Suprapubic skin (tissue), 4 donors: ENCODE data around the gene ATXN1. TPM values are rescaled to one million over a fixed set of nuclear protein-coding genes. Genes with fewer than 3 reads are reported as not detected.

Experiments
- DNase-seq, 2 donors: peaks; one replicate each; pipeline ENCODE4 v3.0.0-alpha.2; 2019; ENCODE audit warnings: low spot score in 2 of 2
- H3K27ac ChIP-seq: fragments of 200-600 bp; sonication (generic); one replicate; pipeline ENCODE4 v1.5.1; 2019
- H3K27me3 ChIP-seq: fragments of 200-600 bp; sonication (generic); one replicate; pipeline ENCODE4 v1.5.1; 2019
- H3K36me3 ChIP-seq: fragments of 200-600 bp; sonication (generic); one replicate; pipeline ENCODE4 v1.5.1; 2019
- H3K4me1 ChIP-seq: fragments of 200-600 bp; sonication (generic); one replicate; pipeline ENCODE4 v1.5.1; 2019
- H3K4me3 ChIP-seq: fragments of 200-600 bp; sonication (generic); one replicate; pipeline ENCODE4 v1.5.1; 2019; ENCODE audit warnings: mild to moderate bottlenecking
- H3K9me3 ChIP-seq: fragments of 200-600 bp; sonication (generic); one replicate; pipeline ENCODE4 v1.5.1; 2019
- EP300 ChIP-seq: sonication (generic); formaldehyde crosslinking; IDR thresholded peaks from one replicate; pipeline ENCODE4 v1.6.1; 2017; ENCODE audit warnings: antibody characterized with exemption
- POLR2A ChIP-seq, 2 donors: fragments of 450-650 bp; IDR thresholded peaks; one replicate each; pipeline ENCODE4 v1.6.1; 2017; ENCODE audit warnings: antibody characterized with exemption in 2 of 2, mild to moderate bottlenecking in 2 of 2, moderate library complexity in 2 of 2
- POLR2AphosphoS5 ChIP-seq, 3 donors: sonication (generic); formaldehyde crosslinking; IDR thresholded peaks; one replicate each; pipeline ENCODE4 v1.6.1; 2017; ENCODE audit warnings: antibody characterized with exemption in 3 of 3
- WGBS: methylation state at CpG from one replicate; pipeline ENCODE4 v1.1.5; 2018; 5-methylcytosine and 5-hydroxymethylcytosine counted together
- total RNA-seq, 4 donors: library from RNA; depleted of rRNA; stranded (reverse); fragments of >200 nt; gene quantifications; one replicate each; pipeline ENCODE4 v1.1.0, GENCODE V29; 2016
- TF ChIP-seq, protein P1 (sequence below), 2 donors: fragments of 200-600 bp in 1 of 2; fragments of 450-650 bp in 1 of 2; sonication (generic) in 1 of 2; IDR thresholded peaks; one replicate each; pipeline ENCODE4 v1.5.1; 2016 to 2019; ENCODE audit warnings: antibody characterized with exemption in 2 of 2, mild to moderate bottlenecking in 1 of 2, moderate library complexity in 1 of 2

Gene ATXN1
- total RNA-seq, 4 donors from 2014 or later, result 32.8 to 95.4 (median 42.4) TPM

DNA sequence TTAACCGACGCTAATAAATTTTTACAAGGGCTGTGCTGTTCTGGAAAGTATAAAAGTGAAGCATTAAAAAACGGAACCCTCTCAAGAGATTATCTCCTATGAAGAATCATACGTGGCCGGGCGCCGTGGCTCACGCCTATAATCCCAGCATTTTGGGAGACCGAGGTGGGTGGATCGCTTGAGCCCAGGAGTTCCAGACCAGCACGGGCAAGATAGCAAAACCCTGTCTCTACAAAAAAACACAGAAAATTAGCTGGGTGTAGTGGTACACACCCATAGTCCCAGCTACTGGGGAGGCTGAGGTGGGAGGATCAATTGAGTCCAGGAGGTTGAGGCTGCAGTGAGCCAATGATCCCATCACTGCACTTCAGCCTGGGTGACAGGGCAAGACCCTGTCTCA is 439.4 kb downstream of the ATXN1 start:
- 93% methylated on average over 11 of the region's 11 CpGs for WGBS

DNA sequence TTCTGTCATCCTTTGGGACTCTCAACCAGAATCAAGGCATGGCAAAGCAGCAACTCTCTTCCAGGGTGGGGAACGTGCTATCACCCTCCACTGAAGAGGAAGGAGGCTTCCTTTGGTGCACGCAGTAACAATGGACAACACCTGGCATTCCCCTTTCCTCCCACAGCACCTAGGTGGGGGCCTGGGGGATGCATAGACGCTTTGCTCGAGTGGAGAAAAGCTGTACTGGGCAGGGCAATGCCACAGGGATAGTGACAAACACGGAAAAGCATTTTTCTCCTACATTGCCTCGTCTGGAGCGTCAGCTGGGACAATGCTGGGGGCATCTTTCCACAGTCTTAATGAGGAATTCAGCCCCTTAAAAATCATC is 439.9 kb downstream of the ATXN1 start:
- WGBS, result 85% methylated on average over 7 of the region's 7 CpGs
- Histone ChIP-seq H3K4me3 (no peak overlapping the region), H3K4me1 (peaks cover 52% of the 10 kb centered on the region), H3K27ac (peak overlapping the region; percentile 94), H3K36me3 (peaks cover 6% of the 10 kb centered on the region), H3K27me3 (no peaks in the 10 kb centered on the region), H3K9me3 (no peaks in the 10 kb centered on the region)
- TF ChIP-seq EP300, result no peak
- TF ChIP-seq, protein P1, sequence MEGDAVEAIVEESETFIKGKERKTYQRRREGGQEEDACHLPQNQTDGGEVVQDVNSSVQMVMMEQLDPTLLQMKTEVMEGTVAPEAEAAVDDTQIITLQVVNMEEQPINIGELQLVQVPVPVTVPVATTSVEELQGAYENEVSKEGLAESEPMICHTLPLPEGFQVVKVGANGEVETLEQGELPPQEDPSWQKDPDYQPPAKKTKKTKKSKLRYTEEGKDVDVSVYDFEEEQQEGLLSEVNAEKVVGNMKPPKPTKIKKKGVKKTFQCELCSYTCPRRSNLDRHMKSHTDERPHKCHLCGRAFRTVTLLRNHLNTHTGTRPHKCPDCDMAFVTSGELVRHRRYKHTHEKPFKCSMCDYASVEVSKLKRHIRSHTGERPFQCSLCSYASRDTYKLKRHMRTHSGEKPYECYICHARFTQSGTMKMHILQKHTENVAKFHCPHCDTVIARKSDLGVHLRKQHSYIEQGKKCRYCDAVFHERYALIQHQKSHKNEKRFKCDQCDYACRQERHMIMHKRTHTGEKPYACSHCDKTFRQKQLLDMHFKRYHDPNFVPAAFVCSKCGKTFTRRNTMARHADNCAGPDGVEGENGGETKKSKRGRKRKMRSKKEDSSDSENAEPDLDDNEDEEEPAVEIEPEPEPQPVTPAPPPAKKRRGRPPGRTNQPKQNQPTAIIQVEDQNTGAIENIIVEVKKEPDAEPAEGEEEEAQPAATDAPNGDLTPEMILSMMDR (IDR thresholded peaks at IDR 0.05), result no peak
- TF ChIP-seq POLR2AphosphoS5 (IDR thresholded peaks at IDR 0.05), result no peak
- no peak for TF ChIP-seq POLR2A (IDR thresholded peaks at IDR 0.05)
- DNase-seq, result no peak

More for the DNA sequence above, 439.4 kb downstream of the ATXN1 start:
- H3K27me3 ChIP-seq, result no peaks in the 10 kb centered on the region
- H3K9me3 ChIP-seq, result no peaks in the 10 kb centered on the region
- no peak overlapping the region for H3K27ac ChIP-seq
- H3K4me1 ChIP-seq, result peaks cover 52% of the 10 kb centered on the region
- H3K36me3 ChIP-seq, result peaks cover 11% of the 10 kb centered on the region
- no peak for DNase-seq
- TF ChIP-seq POLR2AphosphoS5 (IDR thresholded peaks at IDR 0.05) (no peak), EP300 (no peak), POLR2A (IDR thresholded peaks at IDR 0.05) (no peak)
- TF ChIP-seq, protein P1 (IDR thresholded peaks at IDR 0.05), result no peak
- H3K4me3 ChIP-seq, result no peak overlapping the region

DNA sequence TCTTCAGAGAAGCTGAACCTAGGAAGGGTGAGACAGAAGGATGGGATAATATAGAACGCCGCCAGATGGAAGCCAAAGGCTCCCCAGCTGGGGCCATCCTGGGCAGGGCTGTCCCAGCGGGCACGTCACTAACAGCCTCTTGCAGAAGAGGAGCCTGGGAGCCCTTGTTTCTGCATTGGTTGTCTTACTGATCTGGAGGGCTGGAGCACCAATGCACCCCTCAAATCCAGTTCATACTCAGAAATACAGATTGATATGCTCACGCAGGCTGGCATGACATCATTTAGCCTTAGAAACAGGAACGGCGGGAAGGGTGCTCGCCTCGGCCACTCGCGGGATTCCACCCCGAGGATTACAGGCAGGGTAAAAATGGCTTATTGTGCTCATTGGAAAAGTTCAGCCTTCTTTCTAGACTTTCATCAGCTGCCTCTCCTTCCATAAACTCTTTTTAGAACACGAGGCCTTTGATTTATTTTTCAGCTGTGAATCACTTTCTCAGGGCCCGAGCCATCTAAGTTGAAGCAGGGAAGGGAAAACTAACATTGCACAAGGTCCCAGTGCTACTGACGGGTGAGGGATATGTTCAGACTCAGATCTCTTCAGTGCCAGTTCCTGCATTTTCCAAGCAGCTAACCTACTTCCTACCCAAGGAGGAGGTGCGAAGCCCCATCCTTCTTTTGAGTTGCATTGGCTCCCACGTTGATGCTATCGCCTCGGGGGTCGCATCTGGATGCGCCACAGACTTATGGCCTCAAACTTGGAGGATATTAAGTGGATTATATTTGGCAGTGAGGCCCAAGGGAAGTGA is 440.5 kb downstream of the ATXN1 start:
- peaks cover 52% of the 10 kb centered on the region for H3K4me1 ChIP-seq
- peak overlapping the region; percentile 94 for H3K27ac ChIP-seq
- TF ChIP-seq POLR2A (IDR thresholded peaks at IDR 0.05), result no peak
- TF ChIP-seq, protein P1 (IDR thresholded peaks at IDR 0.05), result no peak
- TF ChIP-seq EP300, result no peak
- TF ChIP-seq POLR2AphosphoS5 (IDR thresholded peaks at IDR 0.05), result peak in 1 of 3 donors; percentile 28
- H3K36me3 ChIP-seq, result peaks cover 2% of the 10 kb centered on the region
- no peaks in the 10 kb centered on the region for H3K27me3 ChIP-seq
- WGBS, result 43% methylated on average over 20 of the region's 21 CpGs
- no peak for DNase-seq
- peak overlapping the region; percentile 34 for H3K4me3 ChIP-seq
- H3K9me3 ChIP-seq, result no peaks in the 10 kb centered on the region

DNA sequence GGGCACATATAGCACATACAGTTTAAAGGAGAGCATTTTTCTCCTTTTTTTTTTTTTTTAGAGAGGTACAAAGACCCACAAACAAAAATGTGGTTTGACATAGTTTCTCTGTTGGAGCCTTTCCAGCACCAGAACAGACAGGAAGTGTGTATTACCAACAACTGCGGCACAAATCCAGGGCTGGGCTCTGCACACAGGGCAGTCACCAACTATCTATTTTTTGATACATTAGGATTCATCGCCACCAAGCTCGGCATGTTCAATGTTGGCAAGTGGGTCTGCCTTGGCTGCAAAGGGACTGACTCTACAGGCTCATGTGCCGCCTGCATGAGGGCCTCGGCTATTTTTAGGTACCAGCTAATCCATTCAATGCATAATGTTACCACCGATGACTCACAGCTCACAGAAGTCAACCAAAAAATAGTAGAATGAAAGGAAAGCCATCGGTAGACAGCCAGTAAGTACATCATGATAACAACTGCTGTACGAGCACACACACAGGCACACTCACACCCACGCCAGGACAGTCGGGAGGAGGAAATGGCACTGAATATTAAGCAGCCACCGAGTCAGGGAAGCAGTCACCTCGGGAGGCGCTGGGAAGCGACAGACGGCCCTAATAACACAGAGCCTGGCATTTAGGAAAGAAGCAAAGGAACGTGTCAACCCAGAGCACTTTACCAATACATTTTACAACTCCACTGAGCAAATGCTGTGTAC is 441.3 kb downstream of the ATXN1 start:
- 6% methylated on average over 16 of the region's 16 CpGs for WGBS
- H3K36me3 ChIP-seq, result no peaks in the 10 kb centered on the region
- peaks cover 52% of the 10 kb centered on the region for H3K4me1 ChIP-seq
- TF ChIP-seq EP300, result no peak
- TF ChIP-seq POLR2AphosphoS5 (IDR thresholded peaks at IDR 0.05), result peak in 2 of 3 donors; percentile 58 to 74
- peak overlapping the region; percentile 94 for H3K27ac ChIP-seq
- peak overlapping the region; percentile 34 for H3K4me3 ChIP-seq
- no peaks in the 10 kb centered on the region for H3K9me3 ChIP-seq
- peak in 1 of 2 donors; percentile 82 for DNase-seq
- no peaks in the 10 kb centered on the region for H3K27me3 ChIP-seq

DNA sequence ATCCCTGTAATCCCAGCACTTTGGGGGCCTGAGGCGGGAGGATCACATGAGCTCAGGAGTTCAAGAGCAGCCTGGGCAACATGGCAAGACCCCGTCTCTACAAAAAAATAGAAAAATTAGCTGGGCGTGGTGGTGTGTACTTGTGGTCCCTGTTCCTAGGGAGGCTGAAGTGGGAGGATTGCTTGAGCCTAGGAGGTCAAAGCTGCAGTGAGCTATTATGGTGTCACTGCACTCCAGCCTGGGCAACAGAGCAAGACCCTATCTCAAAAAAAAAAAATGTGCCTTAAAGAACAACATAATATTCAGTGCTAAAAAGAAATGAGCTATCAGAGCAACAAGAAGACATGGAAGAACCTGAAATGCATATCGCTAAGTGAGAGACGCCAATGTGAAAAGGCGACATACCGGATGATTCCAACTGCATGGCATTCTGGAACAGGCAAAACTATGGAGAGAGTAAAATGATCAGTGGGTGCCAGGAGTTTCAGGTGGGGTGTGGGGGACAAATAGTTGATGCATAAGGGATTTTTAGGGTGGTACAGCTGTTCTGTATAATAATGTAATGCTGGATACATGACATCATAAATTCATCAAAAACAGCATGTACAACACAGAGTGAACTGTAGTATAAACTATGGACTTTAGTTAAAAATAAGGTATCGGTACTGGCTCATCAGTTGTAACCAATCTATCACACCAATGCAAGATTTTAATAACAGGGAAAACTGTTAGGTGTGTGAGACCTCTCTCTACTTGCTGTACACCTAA is 442.1 kb downstream of the ATXN1 start:
- Histone ChIP-seq H3K9me3 (no peaks in the 10 kb centered on the region), H3K4me3 (no peak overlapping the region), H3K36me3 (no peaks in the 10 kb centered on the region), H3K27ac (peak overlapping the region; percentile 94), H3K27me3 (no peaks in the 10 kb centered on the region), H3K4me1 (peaks cover 52% of the 10 kb centered on the region)
- TF ChIP-seq POLR2AphosphoS5 (IDR thresholded peaks at IDR 0.05) (no peak), POLR2A (IDR thresholded peaks at IDR 0.05) (no peak), EP300 (no peak)
- TF ChIP-seq, protein P1 (IDR thresholded peaks at IDR 0.05), result no peak
- 90% methylated on average over 8 of the region's 8 CpGs for WGBS
- no peak for DNase-seq
